ENCODE data around the gene ZDHHC18. TPM values are rescaled to one million over a fixed set of nuclear protein-coding genes. Genes with fewer than 3 reads are reported as not detected.
"Not testable (repeated sequence)": the region's sequence is repeated elsewhere in the genome, so short reads cannot be mapped to it uniquely, and the experiment has no call there.

Gene ZDHHC18
- total RNA-seq, 1 donor from 2014 or later, result 24.4 TPM

DNA sequence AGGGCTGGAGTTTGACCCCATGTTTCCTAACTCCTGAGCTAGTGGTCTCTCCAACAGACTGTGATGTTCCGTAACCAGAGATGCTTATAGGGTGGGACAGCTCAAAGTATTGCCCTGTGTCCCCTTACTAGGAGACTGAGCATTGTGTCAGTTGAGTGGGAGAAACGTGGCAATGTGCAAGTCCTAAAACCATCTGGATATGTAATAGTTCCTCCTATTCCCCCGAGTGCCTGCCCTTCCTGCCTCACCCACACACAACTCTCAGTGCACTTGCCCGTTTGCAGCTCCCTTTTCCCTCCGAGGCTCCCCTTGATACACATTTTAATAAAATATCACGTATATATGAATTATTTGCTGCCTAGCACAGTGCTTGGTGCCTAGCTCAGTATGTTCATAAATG, 35.3 kb upstream of the ZDHHC18 start:
- no peak for DNase-seq (ENCODE audit: extremely low read depth, low read depth, low spot score)

DNA sequence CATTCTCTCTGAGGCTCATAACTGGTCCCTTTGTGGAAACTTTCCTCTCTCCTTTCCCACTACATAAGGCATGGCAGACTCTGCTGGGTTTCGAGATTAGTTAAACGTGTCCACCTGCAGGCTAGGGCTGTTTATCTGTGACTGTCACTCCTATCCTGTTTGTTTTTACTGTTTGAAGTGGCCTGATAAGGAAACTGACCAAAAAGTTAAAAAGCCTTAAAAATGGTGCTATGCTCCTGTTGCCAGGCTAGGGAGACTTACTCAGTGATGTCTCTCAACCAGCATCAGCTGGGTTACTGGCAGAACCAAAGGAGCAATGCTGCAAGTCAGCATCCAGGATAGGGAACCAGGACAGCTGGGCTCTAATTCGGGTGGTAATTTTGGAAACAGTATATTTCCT, 34.9 kb upstream of the ZDHHC18 start:
- no peak for DNase-seq (ENCODE audit: extremely low read depth, low read depth, low spot score)

DNA sequence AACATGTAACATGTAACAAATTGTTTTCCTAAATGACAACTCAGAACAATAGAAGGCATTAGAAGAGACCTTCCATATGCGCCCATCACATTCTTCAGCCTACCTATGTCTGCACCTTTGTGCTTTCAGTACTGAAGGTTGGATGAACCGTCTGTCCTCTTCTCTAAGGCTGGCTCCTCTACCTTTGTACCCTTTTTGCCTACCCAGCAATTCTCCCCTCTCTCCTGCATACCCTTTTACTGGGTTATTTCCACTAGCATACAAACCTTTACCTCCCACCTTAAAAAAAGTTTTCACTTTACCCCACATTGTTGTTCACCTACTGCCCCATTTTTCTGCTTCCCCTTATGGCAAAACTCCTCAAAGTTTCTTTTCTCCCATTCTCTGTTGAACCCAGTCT, 33.6 kb upstream of the ZDHHC18 start:
- DNase-seq (ENCODE audit: extremely low read depth, low read depth, low spot score), result no peak

DNA sequence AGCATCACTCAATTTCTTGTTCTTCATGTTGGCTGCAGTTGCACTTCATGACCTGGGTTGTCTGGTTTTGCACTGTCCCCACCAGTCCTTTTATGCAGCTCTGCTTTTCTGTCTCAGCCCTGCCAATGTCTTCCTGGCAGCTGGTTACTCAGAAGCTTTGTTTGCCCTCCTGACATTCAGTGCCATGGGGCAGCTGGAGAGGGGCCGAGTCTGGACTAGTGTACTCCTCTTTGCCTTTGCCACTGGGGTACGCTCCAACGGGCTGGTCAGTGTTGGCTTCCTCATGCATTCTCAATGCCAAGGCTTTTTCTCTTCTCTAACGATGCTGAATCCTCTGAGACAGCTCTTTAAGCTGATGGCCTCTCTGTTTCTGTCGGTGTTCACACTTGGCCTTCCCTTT, 32.1 kb upstream of the ZDHHC18 start:
- no peak for DNase-seq (ENCODE audit: extremely low read depth, low read depth, low spot score)

DNA sequence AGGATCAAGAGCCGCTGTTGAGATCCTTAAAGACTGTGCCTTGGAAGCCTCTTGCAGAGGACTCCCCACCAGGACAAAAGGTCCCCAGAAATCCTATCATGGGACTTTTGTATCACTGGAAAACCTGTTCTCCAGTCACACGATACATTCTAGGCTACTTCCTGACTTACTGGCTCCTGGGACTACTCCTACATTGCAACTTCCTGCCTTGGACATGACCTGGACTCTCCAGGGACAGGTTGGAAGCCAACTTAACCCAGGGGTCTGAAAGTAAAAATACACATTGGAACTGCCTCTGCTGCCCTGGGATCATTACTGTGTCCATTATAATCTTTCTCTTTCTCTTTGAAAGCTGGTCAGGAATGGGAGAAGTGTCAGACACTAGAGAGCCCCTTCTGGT, 28.9 kb upstream of the ZDHHC18 start:
- no peak for DNase-seq (ENCODE audit: extremely low read depth, low read depth, low spot score)

DNA sequence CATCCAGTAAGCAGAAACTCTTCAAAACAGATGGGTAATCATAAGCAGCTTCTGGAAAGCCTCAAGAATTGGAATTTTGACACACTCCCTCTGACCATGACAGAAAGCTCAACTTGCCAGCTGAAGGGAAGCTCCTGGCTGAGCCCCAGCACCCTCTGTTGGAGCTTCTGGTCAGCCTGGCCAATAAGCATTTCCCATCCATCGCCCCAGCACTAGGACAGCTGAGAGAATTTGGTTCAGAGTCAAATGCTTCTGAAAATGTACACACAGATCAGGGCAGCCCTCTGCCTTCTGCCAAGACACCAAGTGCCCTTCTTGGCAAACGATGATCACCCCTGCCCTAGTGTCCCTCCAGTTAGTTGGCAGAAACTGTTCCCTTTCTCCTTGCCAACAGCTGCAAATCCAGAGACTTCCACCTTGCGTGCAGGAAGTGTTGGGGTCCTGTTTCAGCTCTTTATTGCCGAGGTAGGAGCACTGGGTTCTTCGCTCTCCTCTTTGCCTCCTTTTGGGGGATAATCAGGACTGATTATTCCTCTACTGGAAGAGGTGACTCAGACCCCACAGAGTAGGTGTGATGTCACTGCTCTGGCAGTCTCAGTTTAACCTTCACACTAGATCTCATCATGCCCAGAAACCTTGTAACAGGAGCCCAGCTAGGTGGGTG, 26.9 kb upstream of the ZDHHC18 start:
- no peak for DNase-seq (ENCODE audit: extremely low read depth, low read depth, low spot score)

DNA sequence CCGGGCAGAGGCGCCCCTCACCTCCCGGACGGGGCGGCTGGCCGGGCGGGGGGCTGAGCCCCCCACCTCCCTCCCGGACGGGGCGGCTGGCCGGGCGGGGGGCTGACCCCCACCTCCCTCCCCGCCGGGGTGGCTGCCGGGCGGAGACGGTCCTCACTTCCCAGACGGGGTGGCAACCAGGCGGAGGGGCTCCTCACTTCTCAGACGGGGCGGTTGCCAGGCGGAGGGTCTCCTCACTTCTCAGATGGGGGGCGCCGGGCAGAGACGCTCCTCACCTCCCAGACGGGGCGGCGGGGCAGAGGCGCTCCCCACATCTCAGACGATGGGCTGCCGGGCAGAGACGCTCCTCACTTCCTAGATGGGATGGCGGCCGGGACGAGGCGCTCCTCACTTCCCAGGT, 22.6 kb upstream of the ZDHHC18 start:
- not testable (repeated sequence) for DNase-seq (ENCODE audit: extremely low read depth, low read depth, low spot score)

DNA sequence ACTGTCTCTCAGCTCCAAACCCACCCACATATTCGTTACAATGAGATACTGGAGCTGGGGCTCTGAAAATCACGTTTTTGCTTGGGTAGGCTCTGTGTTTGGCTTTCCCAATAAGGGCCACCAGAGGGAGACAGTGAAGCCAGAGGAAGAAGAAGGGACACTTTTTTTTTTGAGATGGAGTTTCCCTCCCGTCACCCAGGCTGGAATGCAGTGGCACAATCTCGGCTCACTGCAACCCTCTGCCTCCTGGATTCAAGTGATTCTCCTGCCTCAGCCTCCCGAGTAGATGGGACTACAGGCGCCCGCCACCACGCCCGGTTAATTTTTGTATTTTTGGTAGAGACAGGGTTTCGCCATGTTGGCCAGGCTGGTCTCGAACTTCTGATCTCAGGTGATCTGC, 16.4 kb upstream of the ZDHHC18 start:
- not testable (repeated sequence) for DNase-seq (ENCODE audit: extremely low read depth, low read depth, low spot score)

DNA sequence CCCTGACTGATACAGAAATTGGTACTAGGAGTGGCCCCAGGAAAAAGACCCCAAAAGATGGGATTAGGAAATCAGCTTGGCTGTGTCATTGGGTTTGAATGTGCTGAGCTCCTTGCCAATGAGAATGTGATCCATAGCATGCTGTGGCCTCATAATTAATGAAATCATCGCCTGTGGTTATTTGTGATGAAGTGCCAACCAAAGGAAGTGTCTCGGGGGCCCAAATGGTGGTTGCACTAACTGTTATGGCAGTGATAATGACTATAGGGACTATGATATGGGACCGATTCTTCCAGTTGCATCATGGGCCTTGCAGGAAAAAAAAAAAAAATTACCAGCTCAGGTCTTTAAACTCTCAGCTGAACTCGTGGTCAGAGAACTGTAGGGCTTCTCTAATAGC, 15.4 kb upstream of the ZDHHC18 start:
- DNase-seq (ENCODE audit: extremely low read depth, low read depth, low spot score), result no peak

DNA sequence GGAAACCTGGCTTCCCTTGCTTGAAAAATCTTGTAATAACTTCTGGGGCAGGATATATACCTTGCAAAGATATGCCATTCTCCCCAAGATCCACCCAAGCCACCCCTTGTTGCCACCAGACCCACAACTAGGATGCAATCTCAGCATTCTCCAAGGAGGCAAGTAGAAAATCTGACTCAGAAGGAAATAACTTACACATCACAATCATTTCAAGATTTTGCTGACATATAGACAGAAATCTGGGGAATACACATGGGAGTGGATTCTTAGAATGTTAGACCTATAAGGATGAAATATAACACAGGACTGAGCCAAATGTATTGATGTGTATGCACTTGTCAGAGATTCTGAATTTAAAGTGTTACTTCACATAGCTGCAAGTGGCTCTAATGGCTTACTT, 14.8 kb upstream of the ZDHHC18 start:
- DNase-seq (ENCODE audit: extremely low read depth, low read depth, low spot score), result no peak

DNA sequence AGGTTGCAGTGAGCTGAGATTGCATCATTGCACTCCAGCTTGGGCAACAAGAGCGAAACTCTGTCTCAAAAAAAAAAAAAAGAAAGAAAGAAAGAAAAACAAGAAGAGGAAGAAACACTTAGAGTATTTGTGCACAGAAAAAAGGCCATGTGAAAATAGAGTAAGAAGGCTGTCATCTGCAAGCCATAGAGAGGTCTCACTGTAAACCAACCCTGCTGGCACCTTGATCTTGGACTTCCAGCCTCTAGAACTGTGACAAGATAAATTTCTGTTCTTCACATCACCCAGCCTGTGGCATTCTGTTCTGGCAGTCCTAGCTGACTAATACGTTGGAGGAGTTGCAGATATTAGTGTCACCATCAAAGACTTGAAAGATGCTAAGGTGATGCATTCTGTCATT, 12.1 kb upstream of the ZDHHC18 start:
- no peak for DNase-seq (ENCODE audit: extremely low read depth, low read depth, low spot score)

DNA sequence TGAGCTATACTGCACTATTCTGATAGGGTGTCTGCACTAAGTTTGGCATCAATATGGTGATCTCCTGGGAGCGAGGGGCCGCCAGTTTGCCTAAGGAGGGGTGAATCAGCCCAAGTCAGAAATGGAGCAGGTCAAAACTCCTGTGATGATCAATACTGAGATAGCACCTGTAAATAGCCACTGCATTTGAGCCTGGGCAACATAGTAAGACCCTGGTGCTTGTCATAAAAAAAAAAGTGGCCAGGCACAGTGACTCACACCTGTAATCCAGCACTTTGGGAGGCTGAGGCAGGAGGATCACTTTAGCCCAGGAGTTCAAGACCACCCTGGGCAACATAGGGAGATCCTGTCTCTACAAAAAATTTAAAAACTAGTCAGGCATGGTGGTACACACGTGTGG, 11.6 kb upstream of the ZDHHC18 start:
- no peak for DNase-seq (ENCODE audit: extremely low read depth, low read depth, low spot score)

DNA sequence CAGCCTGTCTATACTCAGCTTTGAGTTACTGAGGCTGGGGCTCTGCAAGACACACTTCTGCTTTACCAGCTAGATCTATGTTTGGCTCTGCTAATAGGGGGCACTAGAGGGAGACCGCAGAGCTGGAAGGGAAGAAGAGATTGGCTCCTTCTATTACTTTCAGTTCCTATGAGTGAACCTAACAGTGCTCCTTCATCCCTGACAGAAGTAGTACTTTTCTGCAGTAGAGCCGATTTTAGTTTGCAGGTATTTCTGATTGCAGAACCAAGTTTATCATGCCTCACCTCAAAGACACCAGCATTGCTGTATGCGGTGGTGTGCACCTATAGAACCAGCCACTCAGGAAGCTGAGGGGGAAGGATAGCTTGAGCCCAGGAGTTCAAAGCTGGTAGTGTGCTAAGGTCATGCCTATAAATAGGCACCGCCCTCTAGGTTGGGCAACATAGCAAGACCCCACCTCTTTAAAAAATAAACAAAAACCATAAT, 5.7 kb upstream of the ZDHHC18 start:
- DNase-seq (ENCODE audit: extremely low read depth, low read depth, low spot score), result no peak

DNA sequence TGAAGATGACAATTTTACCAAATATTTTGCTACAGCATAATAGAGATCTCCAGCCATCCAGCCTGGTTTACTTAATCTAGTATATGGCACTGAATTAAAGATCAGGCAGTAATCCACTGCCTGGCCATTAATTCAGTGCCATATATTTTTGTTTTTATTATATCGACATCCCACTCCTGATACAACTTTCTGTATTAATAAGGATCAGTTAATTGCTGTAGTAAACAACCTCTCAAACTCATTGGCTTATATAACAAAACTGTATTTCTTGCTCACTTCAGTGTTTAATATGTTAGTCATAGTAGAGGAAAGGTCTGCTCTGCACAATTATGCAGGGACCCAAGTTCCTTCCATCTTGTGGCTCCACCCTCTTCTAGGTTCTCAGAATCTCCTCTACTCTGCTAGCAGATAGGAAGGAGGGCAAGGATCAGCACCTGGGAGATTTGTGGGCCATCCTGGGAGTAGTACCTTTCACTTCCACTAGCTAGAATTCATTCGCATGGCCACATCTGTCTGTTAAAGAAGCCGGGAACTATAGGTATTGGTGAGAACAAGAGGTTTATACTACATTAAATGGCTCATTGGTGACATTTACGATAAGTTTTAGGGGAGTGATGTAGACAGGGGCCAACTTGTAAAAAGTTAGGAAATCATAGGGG, 3.6 kb upstream of the ZDHHC18 start:
- no peak for DNase-seq (ENCODE audit: extremely low read depth, low read depth, low spot score)

DNA sequence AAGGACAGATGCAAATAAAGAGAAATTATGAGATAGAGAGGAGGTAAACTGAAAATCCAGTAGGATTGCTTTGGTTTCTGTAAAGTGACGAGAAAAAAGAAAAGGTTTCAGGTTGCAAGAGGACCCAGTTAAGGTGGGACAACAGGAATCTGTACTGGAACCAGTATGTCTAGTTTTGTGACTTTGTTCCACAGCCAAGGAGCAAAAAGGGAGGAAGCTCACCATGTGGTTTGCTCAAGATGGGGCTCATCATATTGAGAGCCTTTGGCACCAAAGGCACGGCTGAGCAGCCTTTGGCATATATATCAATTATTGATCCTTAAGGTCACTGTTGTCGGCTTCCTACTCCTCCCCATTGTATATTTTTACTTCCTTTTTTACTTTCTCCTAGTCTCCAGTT, 1.8 kb upstream of the ZDHHC18 start:
- DNase-seq (ENCODE audit: extremely low read depth, low read depth, low spot score), result no peak

DNA sequence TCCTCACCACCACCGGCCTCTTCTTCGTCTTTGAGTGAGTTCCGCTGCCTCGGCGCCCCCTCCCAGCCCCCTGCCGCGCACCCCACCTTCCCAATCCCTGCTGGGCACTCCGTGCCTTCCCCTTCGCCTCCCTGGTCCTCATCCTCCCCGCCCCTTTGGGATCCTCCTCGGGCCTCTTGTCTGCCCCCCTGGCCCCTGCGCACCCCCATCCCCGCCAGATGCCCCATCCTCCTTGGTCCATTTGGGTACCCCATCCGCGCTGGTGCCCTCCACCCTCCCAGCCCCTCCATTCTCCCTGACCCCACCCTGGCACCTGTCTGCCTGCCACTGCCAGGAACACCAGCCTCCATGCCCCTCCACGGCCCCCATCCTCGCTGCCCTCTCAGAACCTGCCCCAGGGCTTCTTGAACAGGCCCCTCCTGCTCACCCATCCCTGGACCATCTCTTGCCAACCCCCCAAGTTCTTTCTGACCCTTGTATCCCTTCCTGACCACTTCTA, 667 bp downstream of the ZDHHC18 start:
- no peak for DNase-seq (ENCODE audit: extremely low read depth, low read depth, low spot score)

DNA sequence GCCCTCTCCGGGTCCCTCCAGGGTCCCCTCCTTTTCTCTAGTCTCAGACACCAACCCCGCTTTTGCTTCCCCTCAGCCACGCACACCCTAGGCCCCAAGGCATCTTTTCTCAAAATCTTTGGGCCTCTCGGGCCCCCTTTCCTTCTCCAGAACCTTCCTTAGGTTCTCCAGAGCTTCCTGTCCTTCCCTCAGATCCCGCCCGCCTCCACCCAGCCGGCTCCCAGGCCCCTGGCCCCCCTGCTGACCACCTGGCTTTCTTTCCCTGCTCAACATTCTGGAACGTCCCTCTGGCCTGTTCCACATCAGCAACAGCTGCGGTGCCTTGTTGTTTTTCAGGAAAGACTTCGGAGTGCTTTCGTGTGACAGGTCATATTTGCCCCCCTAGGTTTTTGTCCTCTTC, 1.2 kb downstream of the ZDHHC18 start:
- DNase-seq (ENCODE audit: extremely low read depth, low read depth, low spot score), result no peak

DNA sequence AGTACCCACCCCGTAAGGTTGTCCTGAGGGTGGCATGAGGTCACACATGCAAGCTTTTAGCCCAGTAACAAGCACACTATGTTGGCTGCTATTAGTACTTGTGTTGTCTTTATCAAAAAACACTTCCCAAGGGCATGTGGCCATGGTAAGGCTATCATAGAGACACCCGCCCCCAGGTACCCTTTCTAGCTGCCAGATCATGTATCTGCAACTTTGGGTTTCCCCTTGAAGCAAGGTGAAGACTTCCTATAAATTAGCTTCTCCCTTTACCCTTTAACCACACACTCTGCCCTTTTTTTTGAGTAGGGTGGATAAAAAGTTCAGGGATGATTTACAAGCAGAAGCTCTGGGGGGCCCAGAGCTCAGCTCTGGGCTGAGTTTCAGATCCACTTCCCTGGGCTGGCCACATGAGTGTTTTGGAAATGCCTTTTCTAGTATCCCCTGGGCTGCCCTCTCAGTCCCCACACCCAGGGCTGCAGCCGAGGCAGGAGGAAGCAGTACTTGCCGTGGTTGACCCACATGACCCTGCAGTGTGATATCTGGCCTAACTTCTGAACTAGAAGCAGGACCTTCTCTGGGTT, 2.0 kb downstream of the ZDHHC18 start:
- DNase-seq (ENCODE audit: extremely low read depth, low read depth, low spot score), result no peak

DNA sequence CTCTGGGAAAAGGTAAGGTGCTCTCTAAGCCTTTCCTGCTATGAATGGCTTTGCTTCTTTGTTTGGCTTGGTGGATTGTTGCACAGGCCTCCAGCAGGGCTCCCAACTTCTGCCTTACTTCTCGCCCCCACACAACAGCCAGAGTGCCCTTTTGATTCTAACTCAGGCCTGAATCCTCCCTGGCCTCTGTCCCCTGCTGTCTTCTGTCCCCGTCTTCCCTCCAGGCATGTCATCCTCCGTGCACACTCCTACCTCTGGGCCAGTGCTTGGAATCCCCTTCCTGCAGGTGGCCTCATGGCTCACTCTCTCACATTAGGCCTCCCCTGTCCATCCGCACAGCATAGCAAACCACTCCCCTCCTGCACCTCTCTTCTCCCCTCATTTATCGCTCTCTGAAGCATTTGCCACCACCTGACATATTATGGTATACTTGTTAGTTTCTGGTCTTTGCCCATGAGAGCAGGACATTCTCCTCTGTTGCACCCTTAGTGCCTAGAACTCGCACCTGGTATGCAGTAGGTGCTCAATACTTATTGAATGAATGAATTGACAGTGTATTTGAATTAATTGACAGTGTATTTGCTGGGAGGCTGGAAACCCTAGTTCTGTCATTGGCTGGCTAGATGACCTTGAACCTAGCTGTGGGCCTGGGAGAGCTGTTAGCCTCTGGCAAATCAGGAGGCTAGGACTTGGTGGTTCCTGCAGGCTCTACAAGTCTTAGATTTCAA, 2.9 kb downstream of the ZDHHC18 start:
- no peak for DNase-seq (ENCODE audit: extremely low read depth, low read depth, low spot score)

DNA sequence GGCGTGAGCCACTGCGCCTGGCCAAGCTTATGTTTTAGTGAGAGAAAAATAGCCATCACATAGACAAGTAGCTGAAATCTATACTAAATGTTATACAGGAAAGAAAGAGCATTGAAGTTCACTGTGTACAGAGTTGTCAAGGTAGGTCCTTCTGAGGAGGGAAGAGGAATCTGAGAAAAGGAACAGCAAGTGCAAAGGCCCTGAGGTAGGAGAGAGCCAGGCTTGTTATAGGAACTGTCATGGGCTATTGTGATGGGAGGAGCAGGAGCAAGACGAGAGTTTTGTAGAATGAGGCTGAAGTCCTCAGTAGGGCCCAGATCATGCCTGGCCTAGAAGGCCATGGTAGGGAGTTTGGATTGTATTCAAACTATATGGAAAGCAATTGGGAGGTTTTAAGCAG, 4.6 kb downstream of the ZDHHC18 start:
- no peak for DNase-seq (ENCODE audit: extremely low read depth, low read depth, low spot score)

DNA sequence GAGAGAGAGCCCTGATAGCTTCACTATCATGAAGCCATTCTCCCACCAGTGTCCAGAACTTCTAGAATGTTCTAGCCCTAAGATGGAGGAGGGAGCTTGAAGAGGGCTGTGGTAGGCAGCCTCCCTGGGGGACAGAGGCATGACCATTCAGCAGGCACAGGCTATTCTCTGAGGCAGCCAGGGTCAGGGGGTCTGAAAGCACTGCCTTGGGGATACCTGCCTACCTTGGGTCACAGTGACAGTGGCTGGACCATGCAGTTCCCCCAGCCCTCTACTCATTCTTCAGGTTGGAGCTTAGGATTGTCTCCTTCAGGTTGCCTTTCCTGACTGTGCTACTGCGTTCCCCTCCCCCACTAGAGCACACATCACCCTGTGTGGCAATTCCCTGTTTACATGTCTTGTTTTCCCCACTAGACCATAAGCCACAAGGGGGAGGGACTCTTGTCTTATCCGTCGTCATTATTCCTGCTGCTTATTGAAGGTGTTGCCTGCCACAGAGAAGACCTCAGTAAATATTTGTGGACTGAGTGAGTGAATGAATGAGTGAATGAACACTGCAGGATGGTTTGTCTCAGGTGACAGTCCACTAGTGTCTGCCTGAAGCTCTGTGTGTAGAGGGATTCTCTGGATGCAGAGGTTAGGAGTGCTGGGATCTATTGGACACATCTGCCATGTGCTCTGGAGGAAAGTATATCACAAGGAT, 5.2 kb downstream of the ZDHHC18 start:
- no peak for DNase-seq (ENCODE audit: extremely low read depth, low read depth, low spot score)

All from glomerular endothelial cell (primary cell).